ENCODE results near the gene DEUP1. TPM values are rescaled to one million over a fixed set of nuclear protein-coding genes. Genes with fewer than 3 reads are reported as not detected.

The DEUP1 gene
- total and polyA plus RNA-seq, 9 of the 15 experiments (the other 6 are each of a cell fraction or from before 2014, with no cell fraction given), result 1.4 to 10.9 (median 9.3) TPM

- Histone ChIP-seq H3K4me1 (replicated peaks in 1 of 2; ENCODE audit: control insufficient read depth in 2 of 2, insufficient read depth in 2 of 2, low read length in 2 of 2) (no peaks in the 10 kb centered on the region), H3K4me3 (no peak overlapping the region), H3K9me3 (replicated peaks; ENCODE audit: control insufficient read depth, insufficient read depth, low read depth, low read length) (no peaks in the 10 kb centered on the region), H3K36me3 (ENCODE audit: control insufficient read depth, insufficient read depth, low read length) (no peaks in the 10 kb centered on the region), H3K9ac (ENCODE audit: insufficient read depth in 1 of 2, low read depth in 2 of 2, low read length in 2 of 2) (no peak overlapping the region), H3K27me3 (ENCODE audit: control insufficient read depth in 2 of 2, insufficient read depth in 2 of 2, low read length in 2 of 2) (no peaks in the 10 kb centered on the region), H3K4me2 (ENCODE audit: insufficient read depth, low read length) (no peak overlapping the region), H3K27ac (ENCODE audit: extremely low read depth, low read depth, low read length) (no peak overlapping the region), H4K20me1 (replicated peaks; ENCODE audit: control insufficient read depth, insufficient read depth, low read length) (no peaks in the 10 kb centered on the region), H2AFZ (ENCODE audit: low read depth, low read length) (no peak overlapping the region), H3K79me2 (ENCODE audit: control insufficient read depth, insufficient read depth, low read length) (no peaks in the 10 kb centered on the region), H3K9me1 (ENCODE audit: control insufficient read depth, insufficient read depth, low read length) (no peaks in the 10 kb centered on the region)
- BruUV-seq (replicated peaks), result no TSS peak
- CTCF ChIA-PET (ENCODE audit: low intra/inter-chr PET ratio), result no interaction called here
- intact Hi-C loops (cut with micrococcal nuclease) (no loop called here), in situ Hi-C loops (cut with MboI) (no loop called here)
- ATAC-seq (no peak), DNase-seq (ENCODE audit: extremely low read depth in 1 of 4, low spot score in 3 of 4) (no peak), FAIRE-seq (no peak)
- TF ChIP-seq CUX1 (CRISPR knock-in tag; IDR thresholded peaks at IDR 0.05), result no peak
- TF ChIP-seq RBM39 (optimal IDR thresholded peaks at IDR 0.05; ENCODE audit: low read depth, low read length), result no peak
- no peak for TF ChIP-seq NR2F6 (CRISPR knock-in tag; IDR thresholded peaks at IDR 0.05)
- TF ChIP-seq ZNF253 (CRISPR knock-in tag; conservative IDR thresholded peaks at IDR 0.05), result no peak
- TF ChIP-seq ZNF3 (CRISPR knock-in tag; IDR thresholded peaks at IDR 0.05), result no peak
- no peak for TF ChIP-seq ZBTB2 (IDR thresholded peaks at IDR 0.05)
- TF ChIP-seq ZNF140 (CRISPR knock-in tag; IDR thresholded peaks at IDR 0.05), result no peak
- WGBS (ENCODE audit: insufficient coverage, low coverage, missing lambda C conversion rate), result 2% methylated on average over 4 of the region's 4 CpGs
- POLR2A ChIA-PET, result no interaction called here
These were observed 136.5 kb downstream of the DEUP1 start for GRCh38 chr11:93467054-93467453.
